ENCODE results near the gene UIMC1. TPM values are rescaled to one million over a fixed set of nuclear protein-coding genes. Genes with fewer than 3 reads are reported as not detected.
"Not testable (repeated sequence)": the region's sequence is repeated elsewhere in the genome, so short reads cannot be mapped to it uniquely, and the experiment has no call there.

UIMC1 gene
- total RNA-seq, 1 donor from 2014 or later: 46.6 TPM

- Mint-ChIP-seq H3K4me3 (no peak overlapping the region), H3K4me1 (no peaks in the 10 kb centered on the region), H3K27me3 (ENCODE audit: low read depth) (no peaks in the 10 kb centered on the region), H3K27ac (ENCODE audit: unreplicated experiment) (no peak overlapping the region), H3K9me3 (peaks cover 3% of the 10 kb centered on the region), H3K36me3 (ENCODE audit: low read depth) (peaks cover 11% of the 10 kb centered on the region)
- TF ChIP-seq CTCF (conservative IDR thresholded peaks at IDR 0.05): no peak
- DNase-seq (ENCODE audit: low read depth, low spot score): no peak
Observed at GRCh38 chr5:176986280-176986679, 20.3 kb downstream of the UIMC1 start.

- H3K27ac Mint-ChIP-seq (ENCODE audit: unreplicated experiment): no peak overlapping the region
- H3K4me1 Mint-ChIP-seq: no peaks in the 10 kb centered on the region
- DNase-seq (ENCODE audit: low read depth, low spot score): no peak
- H3K36me3 Mint-ChIP-seq (ENCODE audit: low read depth): peaks cover 11% of the 10 kb centered on the region
- no peak overlapping the region for H3K4me3 Mint-ChIP-seq
- no peak for TF ChIP-seq CTCF (conservative IDR thresholded peaks at IDR 0.05)
- H3K27me3 Mint-ChIP-seq (ENCODE audit: low read depth): no peaks in the 10 kb centered on the region
- H3K9me3 Mint-ChIP-seq: peaks cover 3% of the 10 kb centered on the region
Observed at GRCh38 chr5:176985516-176985915, 21.1 kb downstream of the UIMC1 start.

- not testable (repeated sequence) for DNase-seq (ENCODE audit: low read depth, low spot score); H3K4me3 Mint-ChIP-seq; H3K27ac Mint-ChIP-seq (ENCODE audit: unreplicated experiment); H3K9me3 Mint-ChIP-seq; H3K4me1 Mint-ChIP-seq; H3K27me3 Mint-ChIP-seq (ENCODE audit: low read depth)
- peaks cover 20% of the 10 kb centered on the region for H3K36me3 Mint-ChIP-seq (ENCODE audit: low read depth)
Observed at GRCh38 chr5:176984176-176984575, 22.4 kb downstream of the UIMC1 start.

- H3K36me3 Mint-ChIP-seq (ENCODE audit: low read depth): peaks cover 24% of the 10 kb centered on the region
- H3K9me3 Mint-ChIP-seq; H3K27ac Mint-ChIP-seq (ENCODE audit: unreplicated experiment): not testable (repeated sequence)
Observed at GRCh38 chr5:176983593-176983992, 23.0 kb downstream of the UIMC1 start.

GRCh38 chr5:176983112-176983511 is 23.5 kb downstream of the UIMC1 start:
- H3K4me1 Mint-ChIP-seq; H3K27ac Mint-ChIP-seq (ENCODE audit: unreplicated experiment); H3K27me3 Mint-ChIP-seq (ENCODE audit: low read depth); DNase-seq (ENCODE audit: low read depth, low spot score); H3K9me3 Mint-ChIP-seq; H3K4me3 Mint-ChIP-seq: not testable (repeated sequence)
- peaks cover 24% of the 10 kb centered on the region for H3K36me3 Mint-ChIP-seq (ENCODE audit: low read depth)

More at GRCh38 chr5:176983593-176983992, 23.0 kb downstream of the UIMC1 start:
- not testable (repeated sequence) for H3K4me3 Mint-ChIP-seq; H3K27me3 Mint-ChIP-seq (ENCODE audit: low read depth); DNase-seq (ENCODE audit: low read depth, low spot score); H3K4me1 Mint-ChIP-seq

- Mint-ChIP-seq H3K4me3 (no peak overlapping the region), H3K27ac (ENCODE audit: unreplicated experiment) (no peak overlapping the region), H3K9me3 (no peaks in the 10 kb centered on the region), H3K4me1 (no peaks in the 10 kb centered on the region), H3K36me3 (ENCODE audit: low read depth) (peaks cover 28% of the 10 kb centered on the region), H3K27me3 (ENCODE audit: low read depth) (no peaks in the 10 kb centered on the region)
- no peak for TF ChIP-seq CTCF (conservative IDR thresholded peaks at IDR 0.05)
- DNase-seq (ENCODE audit: low read depth, low spot score): no peak
Observed at GRCh38 chr5:176980818-176981217, 25.8 kb downstream of the UIMC1 start.

- no peak for DNase-seq (ENCODE audit: low read depth, low spot score)
- Mint-ChIP-seq H3K4me1 (no peaks in the 10 kb centered on the region), H3K27ac (ENCODE audit: unreplicated experiment) (no peak overlapping the region), H3K4me3 (no peak overlapping the region), H3K9me3 (no peaks in the 10 kb centered on the region), H3K36me3 (ENCODE audit: low read depth) (peaks cover 26% of the 10 kb centered on the region), H3K27me3 (ENCODE audit: low read depth) (no peaks in the 10 kb centered on the region)
- no peak for TF ChIP-seq CTCF (conservative IDR thresholded peaks at IDR 0.05)
Observed at GRCh38 chr5:176979669-176980068, 26.9 kb downstream of the UIMC1 start.
